Heart right ventricle (tissue), 16 donors: ENCODE data around the gene CEACAM20. TPM values are rescaled to one million over a fixed set of nuclear protein-coding genes. Genes with fewer than 3 reads are reported as not detected.

Experiments used
- ATAC-seq, 8 donors: fragments of 200-7000 bp; cut with Tn5 transposase; one replicate each; pipeline ENCODE4 v1.9.1; 2020; ENCODE audit warnings: mild to moderate bottlenecking in 8 of 8, moderate library complexity in 8 of 8, moderate number of reproducible peaks in 1 of 8
- DNase-seq, 2 donors: peaks; one replicate each; pipeline ENCODE4 v3.0.0-alpha.2; 2020
- H3K27ac ChIP-seq, 10 donors: fragments of 200-600 bp; sonication (generic) in 2 of 10; one replicate each; pipeline versions ENCODE4 v1.5.0 to v1.8.0; 2020 to 2022; ENCODE audit warnings: mild to moderate bottlenecking in 3 of 10
- H3K27me3 ChIP-seq, 7 donors: fragments of 200-600 bp; one replicate each; pipeline ENCODE4 v1.8.0; 2021 to 2022; ENCODE audit warnings: mild to moderate bottlenecking in 2 of 7
- H3K36me3 ChIP-seq, 9 donors: fragments of 200-600 bp; sonication (generic) in 1 of 9; one replicate each; pipeline versions ENCODE4 v1.5.0 to v1.8.0; 2020 to 2022; ENCODE audit warnings: mild to moderate bottlenecking in 2 of 9
- H3K4me1 ChIP-seq, 9 donors: fragments of 200-600 bp; sonication (generic) in 1 of 9; one replicate each; pipeline versions ENCODE4 v1.5.0 to v1.8.0; 2020 to 2022; ENCODE audit warnings: mild to moderate bottlenecking in 4 of 9
- H3K4me3 ChIP-seq, 10 donors: fragments of 200-600 bp; sonication (generic) in 2 of 10; one replicate each; pipeline versions ENCODE4 v1.5.0 to v1.8.0; 2020 to 2022; ENCODE audit warnings: mild to moderate bottlenecking in 7 of 10, moderate library complexity in 2 of 10
- H3K9me3 ChIP-seq, 11 donors: fragments of 200-600 bp in 10 of 11; sonication (generic) in 2 of 11; one replicate each; pipeline versions ENCODE4 v1.5.0 to v1.8.0; 2013 to 2022; ENCODE audit warnings: mild to moderate bottlenecking in 2 of 11, control low read depth in 1 of 11, moderate library complexity in 1 of 11
- WGBS, 2 donors: extraction: QIAGEN DNeasy Blood & Tissue Kit; methylation state at CpG; one replicate each; pipeline ENCODE4 v1.1.7; 2013; ENCODE audit warnings: inconsistent platforms in 1 of 2; 5-methylcytosine and 5-hydroxymethylcytosine counted together
- intact Hi-C, 10 donors: fragments of 100-400 bp; cut with DNase I; formaldehyde crosslinking; loops; one replicate each; pipeline versions ENCODE4 v1.11.1 to v1.14.2; 2022
- polyA plus RNA-seq, 2 donors: library from polyadenylated mRNA; stranded (reverse); fragments of 200-250 nt; gene quantifications; one replicate each; pipeline ENCODE4 v1.2.3, GENCODE V29; 2013
- total RNA-seq, 10 donors: library from RNA; stranded (reverse); fragmentation: NEBNext Ultra II Directional in 3 of 10; extraction: Animal tissue kit (Norgen Biotek cat#: 25700) in 3 of 10; gene quantifications; one replicate each; pipeline versions ENCODE4 v1.2.1 to v1.2.4, GENCODE V29; 2021 to 2023
- TF ChIP-seq, protein P1 (sequence below), 9 donors: fragments of 200-600 bp; sonication (generic) in 2 of 9; IDR thresholded peaks; one replicate each; pipeline versions ENCODE4 v1.5.0 to v1.8.0; 2021 to 2022; ENCODE audit warnings: antibody characterized with exemption in 9 of 9, mild to moderate bottlenecking in 5 of 9, moderate library complexity in 1 of 9
- donor health status: Arrhythmogenic right ventricular cardiomyopathy.
- donor health status: ischemic (EF 13 %, LVEDD 7.1; RV severe dilation, severe dysfunction).
- donor health status: healthy with polysubstance abuse.
- donor health status: DM: no; HTN: yes; CAD: no.
- donor health status: DM: no; HTN: no; CAD: no.
- donor health status: ischemic (EF 25% LVEDD 6.9; RV normal size, moderate dysfunction).
- donor health status: ischemic (EF 25% LVEDD 5.7; RV mildly dilated, moderate dysfunction).
- donor health status: healthy.
- donor health status: DM: yes; HTN: yes; CAD: no.
- donor health status: Ischemic cardiomyopathy.
- donor health status: ischemic (EF 35%, LVEDD 5.7; RV mildly dilated, moderate dysfunction).
- donor health status: nonischemic (EF 11% LVEDD 7.7; RV severe dilation, severe dysfunction).
- donor health status: DM: yes; HTN: yes; CAD: no.
- donor health status: PGD.
- donor health status: ischemic (EF 29% LVEDD 5.4; RV normal size, mild dysfunction).
- donor health status: nonischemic (EF 23%, LVEDD 6.1; RV moderate dilation, normal function).

Gene CEACAM20
- total and polyA plus RNA-seq, 12 donors, result not detected

GRCh38 chr19:44574186-44574950, 44.9 kb upstream of the CEACAM20 start:
- Histone ChIP-seq H3K27ac (no peak overlapping the region), H3K27me3 (no peaks in the 10 kb centered on the region), H3K4me3 (no peak overlapping the region), H3K9me3 (no peaks in the 10 kb centered on the region), H3K4me1 (peaks cover 0 to 11% (median 0%) of the 10 kb centered on the region in 9 donors), H3K36me3 (no peaks in the 10 kb centered on the region)
- DNase-seq (no peak), ATAC-seq (no peak)
- intact Hi-C loops, result loop anchor here in 7 of 10 donors (2.0 to 10.0 kb wide), 5 partner anchors 78 to 200 kb away; partner anchors contain the start of gene CBLC (in 3 of the 7)
- 79 to 81% methylated on average over 8 of the region's 8 CpGs for WGBS, 2 donors
- TF ChIP-seq, protein P1, sequence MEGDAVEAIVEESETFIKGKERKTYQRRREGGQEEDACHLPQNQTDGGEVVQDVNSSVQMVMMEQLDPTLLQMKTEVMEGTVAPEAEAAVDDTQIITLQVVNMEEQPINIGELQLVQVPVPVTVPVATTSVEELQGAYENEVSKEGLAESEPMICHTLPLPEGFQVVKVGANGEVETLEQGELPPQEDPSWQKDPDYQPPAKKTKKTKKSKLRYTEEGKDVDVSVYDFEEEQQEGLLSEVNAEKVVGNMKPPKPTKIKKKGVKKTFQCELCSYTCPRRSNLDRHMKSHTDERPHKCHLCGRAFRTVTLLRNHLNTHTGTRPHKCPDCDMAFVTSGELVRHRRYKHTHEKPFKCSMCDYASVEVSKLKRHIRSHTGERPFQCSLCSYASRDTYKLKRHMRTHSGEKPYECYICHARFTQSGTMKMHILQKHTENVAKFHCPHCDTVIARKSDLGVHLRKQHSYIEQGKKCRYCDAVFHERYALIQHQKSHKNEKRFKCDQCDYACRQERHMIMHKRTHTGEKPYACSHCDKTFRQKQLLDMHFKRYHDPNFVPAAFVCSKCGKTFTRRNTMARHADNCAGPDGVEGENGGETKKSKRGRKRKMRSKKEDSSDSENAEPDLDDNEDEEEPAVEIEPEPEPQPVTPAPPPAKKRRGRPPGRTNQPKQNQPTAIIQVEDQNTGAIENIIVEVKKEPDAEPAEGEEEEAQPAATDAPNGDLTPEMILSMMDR (IDR thresholded peaks at IDR 0.05), result no peak

DNA sequence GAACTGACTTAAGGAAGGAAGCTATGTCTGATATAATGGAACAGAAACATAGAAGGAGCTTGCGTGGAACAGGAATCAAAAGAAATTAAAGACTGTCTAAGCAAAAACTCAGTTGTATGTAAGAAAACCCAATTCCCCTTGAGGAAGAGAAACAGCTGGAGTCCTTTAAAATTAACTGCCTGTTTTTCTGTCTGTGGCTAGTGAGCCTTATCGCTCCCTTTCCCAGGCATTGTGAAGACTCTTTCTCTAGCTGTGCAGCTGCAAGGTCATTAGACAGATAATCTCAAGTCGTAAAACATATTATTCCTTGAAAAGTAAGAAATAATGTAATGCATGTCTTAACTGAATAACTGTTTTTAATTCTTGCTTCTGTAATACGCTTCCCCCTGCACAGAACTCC, 44.2 kb upstream of the CEACAM20 start:
- Histone ChIP-seq H3K27me3 (peaks cover 0 to 6% (median 0%) of the 10 kb centered on the region in 7 donors), H3K9me3 (no peaks in the 10 kb centered on the region), H3K4me3 (no peak overlapping the region), H3K36me3 (no peaks in the 10 kb centered on the region), H3K27ac (no peak overlapping the region), H3K4me1 (peaks cover 0 to 11% (median 0%) of the 10 kb centered on the region in 9 donors)
- intact Hi-C loops, result loop anchor here in 7 of 10 donors (2.0 to 10.0 kb wide), 5 partner anchors 79 to 201 kb away; partner anchors contain the start of gene CBLC (in 3 of the 7)
- no peak for ATAC-seq
- no peak for DNase-seq
- WGBS, 2 donors, result 61 to 62% methylated on average over 4 of the region's 4 CpGs
- TF ChIP-seq, protein P1 (IDR thresholded peaks at IDR 0.05), result no peak

- intact Hi-C loops, result loop anchor here in 7 of 10 donors (2.0 to 10.0 kb wide), 5 partner anchors 79 to 202 kb away; partner anchors contain the start of gene CBLC (in 3 of the 7)
- Histone ChIP-seq H3K36me3 (no peaks in the 10 kb centered on the region), H3K4me1 (peaks cover 0 to 11% (median 0%) of the 10 kb centered on the region in 9 donors), H3K27ac (no peak overlapping the region), H3K4me3 (no peak overlapping the region), H3K27me3 (peaks cover 0 to 8% (median 0%) of the 10 kb centered on the region in 7 donors), H3K9me3 (no peaks in the 10 kb centered on the region)
- DNase-seq, result no peak
- WGBS, 2 donors, result 90% methylated on average over 4 of the region's 4 CpGs
- ATAC-seq, result no peak
- TF ChIP-seq, protein P1 (IDR thresholded peaks at IDR 0.05), result no peak
These were observed 43.7 kb upstream of the CEACAM20 start for GRCh38 chr19:44573183-44573582.

DNA sequence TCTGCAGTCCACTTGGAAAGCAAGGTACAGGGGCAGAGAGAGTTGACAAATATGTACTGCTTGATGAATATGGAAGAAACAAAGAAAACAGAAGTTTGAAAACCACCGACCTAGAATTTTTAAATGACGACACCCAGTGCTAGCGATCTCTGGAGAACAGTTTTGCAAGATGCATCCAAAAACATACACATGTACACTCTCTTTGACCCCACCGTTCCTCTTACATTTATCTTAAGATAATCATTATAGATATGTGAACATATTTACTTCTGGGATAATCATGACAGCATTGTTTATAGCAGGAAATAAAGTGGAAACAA, 43.1 kb upstream of the CEACAM20 start:
- Histone ChIP-seq H3K4me3 (no peak overlapping the region), H3K36me3 (no peaks in the 10 kb centered on the region), H3K27ac (no peak overlapping the region), H3K9me3 (no peaks in the 10 kb centered on the region), H3K4me1 (peaks cover 0 to 11% (median 0%) of the 10 kb centered on the region in 9 donors), H3K27me3 (peaks cover 0 to 14% (median 0%) of the 10 kb centered on the region in 7 donors)
- TF ChIP-seq, protein P1 (IDR thresholded peaks at IDR 0.05), result no peak
- WGBS, 2 donors, result 59 to 70% methylated on average over 4 of the region's 4 CpGs
- ATAC-seq (no peak), DNase-seq (no peak)
- intact Hi-C loops, result loop anchor here in 7 of 10 donors (2.0 to 10.0 kb wide), 5 partner anchors 80 to 202 kb away; partner anchors contain the start of gene CBLC (in 3 of the 7)
